Measurements from ENCODE around the gene CHKA.

DNA sequence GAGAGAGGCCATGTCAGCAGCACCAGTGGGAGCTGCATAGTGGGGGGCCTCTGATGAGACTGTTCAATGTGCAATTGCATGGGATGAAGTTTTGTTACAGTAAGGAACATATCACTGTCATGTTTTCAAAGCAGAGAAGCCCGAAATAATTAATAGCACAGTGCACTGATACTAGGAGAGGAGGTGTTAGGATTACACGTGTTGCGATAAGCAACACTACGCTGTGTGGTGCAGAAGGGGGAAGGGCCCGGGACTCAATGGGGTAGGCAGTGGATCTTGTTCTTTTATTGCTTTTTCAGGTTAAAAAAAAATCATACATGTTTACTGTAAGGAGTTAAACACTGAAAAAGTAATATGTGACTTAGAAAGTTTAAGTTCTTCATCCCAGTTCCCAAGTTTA lies 53.2 kb downstream of the CHKA start:
- TF ChIP-seq ZC3H4 (CRISPR knock-in tag; IDR thresholded peaks at IDR 0.05; ENCODE audit: borderline replicate concordance) (no peak), NFYB (IDR thresholded peaks at IDR 0.05; ENCODE audit: extremely low read depth, insufficient read length) (no peak)
- TF ChIP-seq, protein P1, sequence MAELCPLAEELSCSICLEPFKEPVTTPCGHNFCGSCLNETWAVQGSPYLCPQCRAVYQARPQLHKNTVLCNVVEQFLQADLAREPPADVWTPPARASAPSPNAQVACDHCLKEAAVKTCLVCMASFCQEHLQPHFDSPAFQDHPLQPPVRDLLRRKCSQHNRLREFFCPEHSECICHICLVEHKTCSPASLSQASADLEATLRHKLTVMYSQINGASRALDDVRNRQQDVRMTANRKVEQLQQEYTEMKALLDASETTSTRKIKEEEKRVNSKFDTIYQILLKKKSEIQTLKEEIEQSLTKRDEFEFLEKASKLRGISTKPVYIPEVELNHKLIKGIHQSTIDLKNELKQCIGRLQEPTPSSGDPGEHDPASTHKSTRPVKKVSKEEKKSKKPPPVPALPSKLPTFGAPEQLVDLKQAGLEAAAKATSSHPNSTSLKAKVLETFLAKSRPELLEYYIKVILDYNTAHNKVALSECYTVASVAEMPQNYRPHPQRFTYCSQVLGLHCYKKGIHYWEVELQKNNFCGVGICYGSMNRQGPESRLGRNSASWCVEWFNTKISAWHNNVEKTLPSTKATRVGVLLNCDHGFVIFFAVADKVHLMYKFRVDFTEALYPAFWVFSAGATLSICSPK (IDR thresholded peaks at IDR 0.05; ENCODE audit: borderline replicate concordance): no peak
